HCT116 (cell line): ENCODE data around the gene COL12A1. TPM values are rescaled to one million over a fixed set of nuclear protein-coding genes. Genes with fewer than 3 reads are reported as not detected.

Experiments
- ATAC-seq: fragments of 200-7000 bp; cut with Tn5 transposase; 2 replicates; pipeline ENCODE4 v1.9.1; 2020; ENCODE audit warnings: mild to moderate bottlenecking, moderate library complexity
- BruUV-seq: library from RNA; stranded (reverse); fragments of 400-500 nt; replicated peaks from 2 replicates; lab custom pipeline; 2021; lab: Mats Ljungman, UMichigan
- CTCF ChIA-PET: fragments of 300-600 bp; sonication (Branson Sonifier 250); formaldehyde crosslinking; loops from one replicate; lab custom pipeline; 2021; ENCODE audit warnings: antibody characterized with exemption; lab: Charles Lee
- POLR2A ChIA-PET: fragments of 300-600, 350-600 bp; sonication (Branson Sonifier 250); formaldehyde crosslinking; loops from one replicate; lab custom pipeline; 2021; ENCODE audit warnings: antibody characterized with exemption; lab: Charles Lee
- RAD21 ChIA-PET, 2 experiments: fragments of 300-600 bp; sonication (Branson Sonifier 250); formaldehyde crosslinking; loops; one replicate each; lab custom pipeline; 2023; ENCODE audit warnings: low total read pairs in 2 of 2; ENCODE audit not compliant: uncharacterized antibody in 2 of 2, unreplicated experiment in 2 of 2, low non-redundant PET in 1 of 2; lab: Charles Lee
- DNase-seq: peaks from one replicate; pipeline ENCODE4 v3.0.0-alpha.2; 2010; ENCODE audit warnings: low read depth, low spot score
- H2AFZ ChIP-seq: fragments of 200-600 bp; shearing (Covaris generic), sonication (generic); 2 replicates; pipeline ENCODE4 v1.6.1; 2017; ENCODE audit warnings: low read depth, mixed run types, mixed read lengths, antibody characterized with exemption, low read length; ENCODE audit not compliant: poor library complexity, severe bottlenecking
- H3K27ac ChIP-seq: 2 replicates; pipeline ENCODE4 v1.5.1; 2012; ENCODE audit warnings: low read depth, low read length
- H3K27me3 ChIP-seq: fragments of 200-600 bp; sonication (generic); 2 replicates; pipeline ENCODE4 v1.6.1; 2016; ENCODE audit warnings: mixed run types, low read length, mixed read lengths; ENCODE audit not compliant: insufficient read depth
- H3K36me3 ChIP-seq, 2 experiments: fragments of 200-500 bp in 1 of 2; fragments of 200-600 bp in 1 of 2; sonication (Bioruptor generic) in 1 of 2; sonication (generic) in 1 of 2; 2 replicates each; pipeline versions ENCODE4 v1.5.1 to v1.6.1; 2014 to 2016; ENCODE audit warnings: low read length in 2 of 2, inconsistent platforms in 1 of 2, mixed read lengths in 1 of 2, mixed run types in 1 of 2; ENCODE audit not compliant: insufficient read depth in 2 of 2, control insufficient read depth in 1 of 2
- H3K4me1 ChIP-seq, 2 experiments: fragments of 200-600 bp in 1 of 2; sonication (generic) in 1 of 2; 2 replicates each; pipeline versions ENCODE4 v1.5.1 to v1.6.1; 2012 to 2017; ENCODE audit warnings: low read length in 2 of 2, inconsistent platforms in 1 of 2, mild to moderate bottlenecking in 1 of 2, mixed read lengths in 1 of 2, mixed run types in 1 of 2, moderate library complexity in 1 of 2; ENCODE audit not compliant: insufficient read depth in 2 of 2, control insufficient read depth in 1 of 2
- H3K4me2 ChIP-seq: fragments of 200-600 bp; sonication (generic); 2 replicates; pipeline ENCODE4 v1.6.1; 2017; ENCODE audit warnings: mixed run types, low read length, mixed read lengths
- H3K4me3 ChIP-seq, 2 experiments: fragments of 200-600 bp in 1 of 2; sonication (generic) in 1 of 2; replicated peaks in 1 of 2; 2 replicates each; pipeline ENCODE4 v1.5.1; 2011 to 2016; ENCODE audit warnings: low read length in 2 of 2, control low read depth in 1 of 2, low read depth in 1 of 2, mild to moderate bottlenecking in 1 of 2, mixed read lengths in 1 of 2, mixed run types in 1 of 2
- H3K79me2 ChIP-seq: fragments of 200-600 bp; sonication (generic); 2 replicates; pipeline ENCODE4 v1.6.1; 2017; ENCODE audit warnings: mild to moderate bottlenecking, mixed run types, low read length, moderate library complexity, mixed read lengths; ENCODE audit not compliant: insufficient read depth
- H3K9ac ChIP-seq: fragments of 200-600 bp; sonication (generic); 2 replicates; pipeline ENCODE4 v1.6.1; 2016; ENCODE audit warnings: low read length, mixed read lengths
- H3K9me2 ChIP-seq: fragments of 200-600 bp; sonication (generic), shearing (Covaris generic); 2 replicates; pipeline ENCODE4 v1.6.1; 2017; ENCODE audit warnings: mixed run types, mild to moderate bottlenecking, moderate library complexity; ENCODE audit not compliant: insufficient read depth
- H3K9me3 ChIP-seq, 2 experiments: fragments of 200-500 bp in 1 of 2; fragments of 200-600 bp in 1 of 2; sonication (Bioruptor generic) in 1 of 2; sonication (generic) in 1 of 2; 2 replicates each; pipeline ENCODE4 v1.6.1; 2014 to 2017; ENCODE audit warnings: low read length in 2 of 2, mixed read lengths in 2 of 2, inconsistent platforms in 1 of 2, low read depth in 1 of 2, mild to moderate bottlenecking in 1 of 2, mixed run types in 1 of 2, moderate library complexity in 1 of 2; ENCODE audit not compliant: control insufficient read depth in 1 of 2, insufficient read depth in 1 of 2
- H4K20me1 ChIP-seq: fragments of 200-600 bp; sonication (generic), shearing (Covaris generic); 2 replicates; pipeline ENCODE4 v1.6.1; 2017; ENCODE audit warnings: mixed run types, mild to moderate bottlenecking, moderate library complexity; ENCODE audit not compliant: insufficient read depth
- CEBPB ChIP-seq: IDR thresholded peaks from 2 replicates; pipeline ENCODE4 v1.6.1; 2012; ENCODE audit warnings: low read depth
- EGR1 ChIP-seq: IDR thresholded peaks from 2 replicates; pipeline ENCODE4 v1.6.1; 2012; ENCODE audit warnings: low read depth
- ELF1 ChIP-seq: IDR thresholded peaks from 2 replicates; pipeline ENCODE4 v1.6.1; 2012; ENCODE audit warnings: low read depth, borderline replicate concordance
- EZH2 ChIP-seq: fragments of 200-600 bp; sonication (generic); IDR thresholded peaks from 2 replicates; pipeline ENCODE4 v1.6.1; 2017; ENCODE audit warnings: antibody characterized with exemption, mixed run types
- EZH2phosphoT487 ChIP-seq: fragments of 200-600 bp; IDR thresholded peaks from 2 replicates; pipeline ENCODE4 v1.6.1; 2018; ENCODE audit warnings: antibody characterized with exemption, borderline replicate concordance
- FOSL1 ChIP-seq: IDR thresholded peaks from 2 replicates; pipeline ENCODE4 v1.6.1; 2012; ENCODE audit warnings: low read depth
- JUND ChIP-seq: IDR thresholded peaks from 2 replicates; pipeline ENCODE4 v1.6.1; 2012
- MAX ChIP-seq: IDR thresholded peaks from 2 replicates; pipeline ENCODE4 v1.6.1; 2012
- POLR2A ChIP-seq: IDR thresholded peaks from 2 replicates; pipeline ENCODE4 v1.7.0; 2011; ENCODE audit warnings: borderline replicate concordance; ENCODE audit not compliant: insufficient read depth, insufficient read length; ENCODE audit errors: extremely low read depth
- POLR2AphosphoS5 ChIP-seq: IDR thresholded peaks from 2 replicates; pipeline ENCODE4 v1.6.1; 2011; ENCODE audit warnings: mild to moderate bottlenecking, low read depth, low read length, moderate library complexity
- SIN3A ChIP-seq: IDR thresholded peaks from 2 replicates; pipeline ENCODE4 v1.6.1; 2012; ENCODE audit warnings: low read depth
- SRF ChIP-seq: IDR thresholded peaks from 2 replicates; pipeline ENCODE4 v1.6.1; 2012; ENCODE audit warnings: low read depth
- TCF7L2 ChIP-seq: IDR thresholded peaks from 2 replicates; pipeline ENCODE4 v1.7.0; 2011; ENCODE audit warnings: borderline replicate concordance, inconsistent platforms; ENCODE audit not compliant: insufficient read depth, insufficient read length; ENCODE audit errors: extremely low read depth
- YY1 ChIP-seq: IDR thresholded peaks from 2 replicates; pipeline ENCODE4 v1.6.1; 2011; ENCODE audit warnings: low read length, low read depth, moderate library complexity, mild to moderate bottlenecking; ENCODE audit not compliant: insufficient replicate concordance; ENCODE audit errors: extremely low read depth
- ZFX ChIP-seq: fragments of 450-650 bp; IDR thresholded peaks from 2 replicates; pipeline ENCODE4 v1.6.1; 2017
- ZNF274 ChIP-seq: fragments of 200-500 bp; sonication (Bioruptor generic); IDR thresholded peaks from 2 replicates; pipeline ENCODE4 v1.6.1; 2014; ENCODE audit warnings: mild to moderate bottlenecking, low read depth, low read length, inconsistent platforms
- intact Hi-C: fragments of 100-400 bp; cut with micrococcal nuclease; formaldehyde crosslinking; loops from 2 replicates; pipeline ENCODE4 v1.10.0; 2022
- total RNA-seq: library from RNA; stranded (reverse); gene quantifications from one replicate; pipeline ENCODE4 v1.2.1, GENCODE V29; 2021; ENCODE audit not compliant: unreplicated experiment
- TF ChIP-seq, protein P1 (sequence below): IDR thresholded peaks from 2 replicates; pipeline ENCODE4 v1.6.1; 2011; ENCODE audit warnings: mild to moderate bottlenecking, low read length, moderate library complexity; ENCODE audit not compliant: insufficient replicate concordance; ENCODE audit errors: extremely low read depth

Gene COL12A1
- total RNA-seq, 1 experiment from 2014 or later: 23.5 TPM

DNA sequence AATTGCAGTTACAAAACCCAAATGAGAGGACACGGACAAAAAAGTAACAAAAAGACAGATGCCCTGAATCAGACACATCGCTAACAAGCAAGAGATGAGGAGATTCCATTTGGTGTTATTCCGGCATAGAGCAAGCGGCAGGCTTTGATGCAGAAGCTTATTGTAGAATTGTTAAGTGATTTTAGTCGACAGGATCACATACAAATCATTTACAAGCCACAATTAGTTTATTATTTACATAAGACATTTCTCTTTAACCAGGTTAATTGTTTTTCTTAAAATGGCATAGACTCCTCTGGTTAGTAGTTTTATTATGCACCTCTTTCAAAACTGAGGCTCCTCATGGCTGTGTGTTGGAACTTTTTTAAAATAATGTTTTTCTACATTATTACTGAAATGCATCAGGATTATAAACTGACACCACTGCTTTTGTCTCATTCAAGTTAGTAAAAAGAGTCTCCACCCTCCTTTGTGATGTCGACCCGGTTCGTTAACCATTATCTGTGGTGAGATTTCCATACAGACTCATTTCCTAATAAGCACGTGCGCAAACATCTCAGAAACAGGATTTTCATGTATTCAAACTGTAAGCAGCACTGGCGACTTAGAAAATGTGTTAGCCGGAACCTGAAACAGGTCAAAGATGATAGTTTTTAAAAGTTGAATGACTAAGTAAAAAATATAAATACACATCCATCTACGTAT is 119.8 kb downstream of the COL12A1 start:
- H3K9ac ChIP-seq: no peak overlapping the region
- no peak overlapping the region for H2AFZ ChIP-seq
- ChIA-PET POLR2A (no interaction called here), CTCF (no interaction called here), RAD21 (no interaction called here)
- H3K27ac ChIP-seq: no peak overlapping the region
- peaks cover 2 to 22% of the 10 kb centered on the region in 2 experiments; a peak in 2 of 4 replicates for H3K36me3 ChIP-seq
- H3K9me2 ChIP-seq: no peaks in the 10 kb centered on the region
- ATAC-seq: no peak
- TF ChIP-seq TCF7L2 (no peak), EZH2phosphoT487 (no peak), FOSL1 (no peak)
- no peak overlapping the region for H3K4me2 ChIP-seq
- no peaks in the 10 kb centered on the region for H4K20me1 ChIP-seq
- no peak for DNase-seq
- H3K4me3 ChIP-seq: no peak overlapping the region
- no peaks in the 10 kb centered on the region for H3K79me2 ChIP-seq
- H3K27me3 ChIP-seq: no peaks in the 10 kb centered on the region
- H3K4me1 ChIP-seq: no peaks in the 10 kb centered on the region
- intact Hi-C loops: no loop called here
- H3K9me3 ChIP-seq: no peaks in the 10 kb centered on the region
- no TSS peak for BruUV-seq

- no TSS peak for BruUV-seq
- Histone ChIP-seq H4K20me1 (no peaks in the 10 kb centered on the region), H3K36me3 (peaks cover 2 to 22% of the 10 kb centered on the region in 2 experiments; a peak in 2 of 4 replicates), H3K9ac (no peak overlapping the region), H3K4me3 (no peak overlapping the region)
- CTCF ChIA-PET: no interaction called here
- TF ChIP-seq EGR1 (no peak), TCF7L2 (no peak), EZH2phosphoT487 (no peak), MAX (no peak), POLR2A (no peak), ELF1 (no peak), ZNF274 (no peak), EZH2 (no peak), SIN3A (no peak), SRF (no peak), ZFX (no peak), YY1 (no peak), JUND (no peak), CEBPB (no peak), POLR2AphosphoS5 (no peak)
- TF ChIP-seq, protein P1, sequence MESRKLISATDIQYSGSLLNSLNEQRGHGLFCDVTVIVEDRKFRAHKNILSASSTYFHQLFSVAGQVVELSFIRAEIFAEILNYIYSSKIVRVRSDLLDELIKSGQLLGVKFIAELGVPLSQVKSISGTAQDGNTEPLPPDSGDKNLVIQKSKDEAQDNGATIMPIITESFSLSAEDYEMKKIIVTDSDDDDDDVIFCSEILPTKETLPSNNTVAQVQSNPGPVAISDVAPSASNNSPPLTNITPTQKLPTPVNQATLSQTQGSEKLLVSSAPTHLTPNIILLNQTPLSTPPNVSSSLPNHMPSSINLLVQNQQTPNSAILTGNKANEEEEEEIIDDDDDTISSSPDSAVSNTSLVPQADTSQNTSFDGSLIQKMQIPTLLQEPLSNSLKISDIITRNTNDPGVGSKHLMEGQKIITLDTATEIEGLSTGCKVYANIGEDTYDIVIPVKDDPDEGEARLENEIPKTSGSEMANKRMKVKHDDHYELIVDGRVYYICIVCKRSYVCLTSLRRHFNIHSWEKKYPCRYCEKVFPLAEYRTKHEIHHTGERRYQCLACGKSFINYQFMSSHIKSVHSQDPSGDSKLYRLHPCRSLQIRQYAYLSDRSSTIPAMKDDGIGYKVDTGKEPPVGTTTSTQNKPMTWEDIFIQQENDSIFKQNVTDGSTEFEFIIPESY: no peak
- TF ChIP-seq, all 23 proteins: peak for 0
- ChIA-PET POLR2A (no interaction called here), RAD21 (no interaction called here)
- H3K79me2 ChIP-seq: no peaks in the 10 kb centered on the region
- no peak overlapping the region for H3K4me2 ChIP-seq
- no peak for DNase-seq
- H3K9me2 ChIP-seq: no peaks in the 10 kb centered on the region
- no peaks in the 10 kb centered on the region for H3K4me1 ChIP-seq
- no peak overlapping the region for H3K27ac ChIP-seq
- no peak for ATAC-seq
- H3K9me3 ChIP-seq: no peaks in the 10 kb centered on the region
- no peak overlapping the region for H2AFZ ChIP-seq
- intact Hi-C loops: no loop called here
- H3K27me3 ChIP-seq: no peaks in the 10 kb centered on the region
These were observed 120.9 kb downstream of the COL12A1 start for GRCh38 chr6:75084872-75085381.
